HCT116 (cell line): ENCODE results near the gene ADI1. TPM values are rescaled to one million over a fixed set of nuclear protein-coding genes. Genes with fewer than 3 reads are reported as not detected.

ENCODE experiments used
- ATAC-seq: fragments of 200-7000 bp; cut with Tn5 transposase; 2 replicates; pipeline ENCODE4 v1.9.1; 2020; ENCODE audit warnings: mild to moderate bottlenecking, moderate library complexity
- BruUV-seq: library from RNA; stranded (reverse); fragments of 400-500 nt; replicated peaks from 2 replicates; lab custom pipeline; 2021; lab: Mats Ljungman, UMichigan
- CTCF ChIA-PET: fragments of 300-600 bp; sonication (Branson Sonifier 250); formaldehyde crosslinking; loops from one replicate; lab custom pipeline; 2021; ENCODE audit warnings: antibody characterized with exemption; lab: Charles Lee
- POLR2A ChIA-PET: fragments of 300-600, 350-600 bp; sonication (Branson Sonifier 250); formaldehyde crosslinking; loops from one replicate; lab custom pipeline; 2021; ENCODE audit warnings: antibody characterized with exemption; lab: Charles Lee
- RAD21 ChIA-PET, 2 experiments: fragments of 300-600 bp; sonication (Branson Sonifier 250); formaldehyde crosslinking; loops; one replicate each; lab custom pipeline; 2023; ENCODE audit warnings: low total read pairs in 2 of 2; ENCODE audit not compliant: uncharacterized antibody in 2 of 2, unreplicated experiment in 2 of 2, low non-redundant PET in 1 of 2; lab: Charles Lee
- DNase-seq: peaks from one replicate; pipeline ENCODE4 v3.0.0-alpha.2; 2010; ENCODE audit warnings: low read depth, low spot score
- H2AFZ ChIP-seq: fragments of 200-600 bp; shearing (Covaris generic), sonication (generic); 2 replicates; pipeline ENCODE4 v1.6.1; 2017; ENCODE audit warnings: low read depth, mixed run types, mixed read lengths, antibody characterized with exemption, low read length; ENCODE audit not compliant: poor library complexity, severe bottlenecking
- H3K27ac ChIP-seq: 2 replicates; pipeline ENCODE4 v1.5.1; 2012; ENCODE audit warnings: low read depth, low read length
- H3K27me3 ChIP-seq: fragments of 200-600 bp; sonication (generic); 2 replicates; pipeline ENCODE4 v1.6.1; 2016; ENCODE audit warnings: mixed run types, low read length, mixed read lengths; ENCODE audit not compliant: insufficient read depth
- H3K36me3 ChIP-seq, 2 experiments: fragments of 200-500 bp in 1 of 2; fragments of 200-600 bp in 1 of 2; sonication (Bioruptor generic) in 1 of 2; sonication (generic) in 1 of 2; 2 replicates each; pipeline versions ENCODE4 v1.5.1 to v1.6.1; 2014 to 2016; ENCODE audit warnings: low read length in 2 of 2, inconsistent platforms in 1 of 2, mixed read lengths in 1 of 2, mixed run types in 1 of 2; ENCODE audit not compliant: insufficient read depth in 2 of 2, control insufficient read depth in 1 of 2
- H3K4me1 ChIP-seq, 2 experiments: fragments of 200-600 bp in 1 of 2; sonication (generic) in 1 of 2; 2 replicates each; pipeline versions ENCODE4 v1.5.1 to v1.6.1; 2012 to 2017; ENCODE audit warnings: low read length in 2 of 2, inconsistent platforms in 1 of 2, mild to moderate bottlenecking in 1 of 2, mixed read lengths in 1 of 2, mixed run types in 1 of 2, moderate library complexity in 1 of 2; ENCODE audit not compliant: insufficient read depth in 2 of 2, control insufficient read depth in 1 of 2
- H3K4me2 ChIP-seq: fragments of 200-600 bp; sonication (generic); 2 replicates; pipeline ENCODE4 v1.6.1; 2017; ENCODE audit warnings: mixed run types, low read length, mixed read lengths
- H3K4me3 ChIP-seq, 2 experiments: fragments of 200-600 bp in 1 of 2; sonication (generic) in 1 of 2; replicated peaks in 1 of 2; 2 replicates each; pipeline ENCODE4 v1.5.1; 2011 to 2016; ENCODE audit warnings: low read length in 2 of 2, control low read depth in 1 of 2, low read depth in 1 of 2, mild to moderate bottlenecking in 1 of 2, mixed read lengths in 1 of 2, mixed run types in 1 of 2
- H3K79me2 ChIP-seq: fragments of 200-600 bp; sonication (generic); 2 replicates; pipeline ENCODE4 v1.6.1; 2017; ENCODE audit warnings: mild to moderate bottlenecking, mixed run types, low read length, moderate library complexity, mixed read lengths; ENCODE audit not compliant: insufficient read depth
- H3K9ac ChIP-seq: fragments of 200-600 bp; sonication (generic); 2 replicates; pipeline ENCODE4 v1.6.1; 2016; ENCODE audit warnings: low read length, mixed read lengths
- H3K9me2 ChIP-seq: fragments of 200-600 bp; sonication (generic), shearing (Covaris generic); 2 replicates; pipeline ENCODE4 v1.6.1; 2017; ENCODE audit warnings: mixed run types, mild to moderate bottlenecking, moderate library complexity; ENCODE audit not compliant: insufficient read depth
- H3K9me3 ChIP-seq, 2 experiments: fragments of 200-500 bp in 1 of 2; fragments of 200-600 bp in 1 of 2; sonication (Bioruptor generic) in 1 of 2; sonication (generic) in 1 of 2; 2 replicates each; pipeline ENCODE4 v1.6.1; 2014 to 2017; ENCODE audit warnings: low read length in 2 of 2, mixed read lengths in 2 of 2, inconsistent platforms in 1 of 2, low read depth in 1 of 2, mild to moderate bottlenecking in 1 of 2, mixed run types in 1 of 2, moderate library complexity in 1 of 2; ENCODE audit not compliant: control insufficient read depth in 1 of 2, insufficient read depth in 1 of 2
- H4K20me1 ChIP-seq: fragments of 200-600 bp; sonication (generic), shearing (Covaris generic); 2 replicates; pipeline ENCODE4 v1.6.1; 2017; ENCODE audit warnings: mixed run types, mild to moderate bottlenecking, moderate library complexity; ENCODE audit not compliant: insufficient read depth
- CBX3 ChIP-seq: IDR thresholded peaks from 2 replicates; pipeline ENCODE4 v1.6.1; 2012; ENCODE audit warnings: low read depth
- EGR1 ChIP-seq: IDR thresholded peaks from 2 replicates; pipeline ENCODE4 v1.6.1; 2012; ENCODE audit warnings: low read depth
- FOSL1 ChIP-seq: IDR thresholded peaks from 2 replicates; pipeline ENCODE4 v1.6.1; 2012; ENCODE audit warnings: low read depth
- POLR2A ChIP-seq: IDR thresholded peaks from 2 replicates; pipeline ENCODE4 v1.7.0; 2011; ENCODE audit warnings: borderline replicate concordance; ENCODE audit not compliant: insufficient read depth, insufficient read length; ENCODE audit errors: extremely low read depth
- POLR2AphosphoS5 ChIP-seq: IDR thresholded peaks from 2 replicates; pipeline ENCODE4 v1.6.1; 2011; ENCODE audit warnings: mild to moderate bottlenecking, low read depth, low read length, moderate library complexity
- RAD21 ChIP-seq: IDR thresholded peaks from 2 replicates; pipeline ENCODE4 v1.6.1; 2012; ENCODE audit warnings: low read depth, mild to moderate bottlenecking
- SIN3A ChIP-seq: IDR thresholded peaks from 2 replicates; pipeline ENCODE4 v1.6.1; 2012; ENCODE audit warnings: low read depth
- ZFX ChIP-seq: fragments of 450-650 bp; IDR thresholded peaks from 2 replicates; pipeline ENCODE4 v1.6.1; 2017
- intact Hi-C: fragments of 100-400 bp; cut with micrococcal nuclease; formaldehyde crosslinking; loops from 2 replicates; pipeline ENCODE4 v1.10.0; 2022
- total RNA-seq: library from RNA; stranded (reverse); gene quantifications from one replicate; pipeline ENCODE4 v1.2.1, GENCODE V29; 2021; ENCODE audit not compliant: unreplicated experiment
- TF ChIP-seq, protein P1 (sequence below), 3 experiments: fragments of 200-600 bp in 1 of 3; sonication (generic) in 1 of 3; IDR thresholded peaks in 2 of 3; conservative IDR thresholded peaks in 1 of 3; 2 replicates each; pipeline ENCODE4 v1.5.1; 2012 to 2017; ENCODE audit warnings: low read depth in 2 of 3, low read length in 2 of 3, antibody characterized with exemption in 1 of 3, borderline replicate concordance in 1 of 3, control low read depth in 1 of 3, mild to moderate bottlenecking in 1 of 3, mixed read lengths in 1 of 3, mixed run types in 1 of 3, moderate library complexity in 1 of 3; ENCODE audit not compliant: insufficient read depth in 1 of 3
- TF ChIP-seq, protein P2 (sequence below): IDR thresholded peaks from 2 replicates; pipeline ENCODE4 v1.6.1; 2012; ENCODE audit warnings: low read depth
- TF ChIP-seq, protein P3 (sequence below): IDR thresholded peaks from 2 replicates; pipeline ENCODE4 v1.6.1; 2012

ADI1 gene
- total RNA-seq, 1 experiment from 2014 or later, result 27.0 TPM

DNA sequence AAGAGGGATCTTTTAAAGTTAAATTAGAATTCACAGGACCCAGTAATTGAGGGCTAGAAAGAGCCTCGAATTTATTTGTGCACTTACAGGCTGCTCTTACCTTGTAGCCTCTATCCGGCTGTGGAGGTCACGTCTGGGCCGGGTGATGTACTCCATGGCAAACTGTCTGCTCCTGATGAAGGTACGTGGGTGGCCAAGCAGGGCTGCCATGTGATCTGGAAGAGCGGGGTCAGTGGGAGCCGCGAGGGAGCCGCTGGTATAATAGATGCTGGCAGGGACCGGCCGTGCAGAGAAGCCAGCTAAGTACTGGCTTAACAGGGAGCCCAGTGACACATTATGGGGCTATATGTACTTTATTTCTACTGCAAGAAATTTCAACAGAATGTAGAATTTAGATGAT, 59.2 kb downstream of the ADI1 start:
- no peak for ATAC-seq
- no peak for DNase-seq
- Histone ChIP-seq H3K4me3 (no peak overlapping the region), H3K9me2 (no peaks in the 10 kb centered on the region), H3K36me3 (no peaks in the 10 kb centered on the region), H3K27me3 (no peaks in the 10 kb centered on the region), H3K79me2 (no peaks in the 10 kb centered on the region), H3K27ac (no peak overlapping the region), H3K4me2 (no peak overlapping the region), H4K20me1 (no peaks in the 10 kb centered on the region), H3K4me1 (no peaks in the 10 kb centered on the region), H3K9me3 (no peaks in the 10 kb centered on the region), H2AFZ (no peak overlapping the region), H3K9ac (no peak overlapping the region)
- ChIA-PET RAD21 (no interaction called here), POLR2A (no interaction called here), CTCF (no interaction called here)
- intact Hi-C loops, result no loop called here
- TF ChIP-seq, protein P1, sequence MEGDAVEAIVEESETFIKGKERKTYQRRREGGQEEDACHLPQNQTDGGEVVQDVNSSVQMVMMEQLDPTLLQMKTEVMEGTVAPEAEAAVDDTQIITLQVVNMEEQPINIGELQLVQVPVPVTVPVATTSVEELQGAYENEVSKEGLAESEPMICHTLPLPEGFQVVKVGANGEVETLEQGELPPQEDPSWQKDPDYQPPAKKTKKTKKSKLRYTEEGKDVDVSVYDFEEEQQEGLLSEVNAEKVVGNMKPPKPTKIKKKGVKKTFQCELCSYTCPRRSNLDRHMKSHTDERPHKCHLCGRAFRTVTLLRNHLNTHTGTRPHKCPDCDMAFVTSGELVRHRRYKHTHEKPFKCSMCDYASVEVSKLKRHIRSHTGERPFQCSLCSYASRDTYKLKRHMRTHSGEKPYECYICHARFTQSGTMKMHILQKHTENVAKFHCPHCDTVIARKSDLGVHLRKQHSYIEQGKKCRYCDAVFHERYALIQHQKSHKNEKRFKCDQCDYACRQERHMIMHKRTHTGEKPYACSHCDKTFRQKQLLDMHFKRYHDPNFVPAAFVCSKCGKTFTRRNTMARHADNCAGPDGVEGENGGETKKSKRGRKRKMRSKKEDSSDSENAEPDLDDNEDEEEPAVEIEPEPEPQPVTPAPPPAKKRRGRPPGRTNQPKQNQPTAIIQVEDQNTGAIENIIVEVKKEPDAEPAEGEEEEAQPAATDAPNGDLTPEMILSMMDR (IDR thresholded peaks at IDR 0.05 in 2 of 3, conservative IDR thresholded peaks at IDR 0.05 in 1 of 3; ENCODE audit: borderline replicate concordance in 1 of 3, insufficient read depth in 1 of 3, low read depth in 2 of 3, low read length in 2 of 3), result no peak
- TF ChIP-seq, protein P2, sequence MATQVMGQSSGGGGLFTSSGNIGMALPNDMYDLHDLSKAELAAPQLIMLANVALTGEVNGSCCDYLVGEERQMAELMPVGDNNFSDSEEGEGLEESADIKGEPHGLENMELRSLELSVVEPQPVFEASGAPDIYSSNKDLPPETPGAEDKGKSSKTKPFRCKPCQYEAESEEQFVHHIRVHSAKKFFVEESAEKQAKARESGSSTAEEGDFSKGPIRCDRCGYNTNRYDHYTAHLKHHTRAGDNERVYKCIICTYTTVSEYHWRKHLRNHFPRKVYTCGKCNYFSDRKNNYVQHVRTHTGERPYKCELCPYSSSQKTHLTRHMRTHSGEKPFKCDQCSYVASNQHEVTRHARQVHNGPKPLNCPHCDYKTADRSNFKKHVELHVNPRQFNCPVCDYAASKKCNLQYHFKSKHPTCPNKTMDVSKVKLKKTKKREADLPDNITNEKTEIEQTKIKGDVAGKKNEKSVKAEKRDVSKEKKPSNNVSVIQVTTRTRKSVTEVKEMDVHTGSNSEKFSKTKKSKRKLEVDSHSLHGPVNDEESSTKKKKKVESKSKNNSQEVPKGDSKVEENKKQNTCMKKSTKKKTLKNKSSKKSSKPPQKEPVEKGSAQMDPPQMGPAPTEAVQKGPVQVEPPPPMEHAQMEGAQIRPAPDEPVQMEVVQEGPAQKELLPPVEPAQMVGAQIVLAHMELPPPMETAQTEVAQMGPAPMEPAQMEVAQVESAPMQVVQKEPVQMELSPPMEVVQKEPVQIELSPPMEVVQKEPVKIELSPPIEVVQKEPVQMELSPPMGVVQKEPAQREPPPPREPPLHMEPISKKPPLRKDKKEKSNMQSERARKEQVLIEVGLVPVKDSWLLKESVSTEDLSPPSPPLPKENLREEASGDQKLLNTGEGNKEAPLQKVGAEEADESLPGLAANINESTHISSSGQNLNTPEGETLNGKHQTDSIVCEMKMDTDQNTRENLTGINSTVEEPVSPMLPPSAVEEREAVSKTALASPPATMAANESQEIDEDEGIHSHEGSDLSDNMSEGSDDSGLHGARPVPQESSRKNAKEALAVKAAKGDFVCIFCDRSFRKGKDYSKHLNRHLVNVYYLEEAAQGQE, result no peak
- TF ChIP-seq CBX3 (no peak), POLR2AphosphoS5 (no peak), RAD21 (no peak), EGR1 (no peak), POLR2A (no peak), ZFX (no peak), SIN3A (no peak), FOSL1 (no peak)
- TF ChIP-seq, protein P3, sequence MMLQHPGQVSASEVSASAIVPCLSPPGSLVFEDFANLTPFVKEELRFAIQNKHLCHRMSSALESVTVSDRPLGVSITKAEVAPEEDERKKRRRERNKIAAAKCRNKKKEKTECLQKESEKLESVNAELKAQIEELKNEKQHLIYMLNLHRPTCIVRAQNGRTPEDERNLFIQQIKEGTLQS, result no peak
- BruUV-seq, result no TSS peak
